ENCODE measurements around the gene ABCB8. TPM values are rescaled to one million over a fixed set of nuclear protein-coding genes. Genes with fewer than 3 reads are reported as not detected.

ABCB8 gene
- total and polyA plus RNA-seq, 2 donors (not counting 3 experiments of a cell fraction or from before 2014, with no cell fraction given) = 38.0 to 46.3 TPM

DNA sequence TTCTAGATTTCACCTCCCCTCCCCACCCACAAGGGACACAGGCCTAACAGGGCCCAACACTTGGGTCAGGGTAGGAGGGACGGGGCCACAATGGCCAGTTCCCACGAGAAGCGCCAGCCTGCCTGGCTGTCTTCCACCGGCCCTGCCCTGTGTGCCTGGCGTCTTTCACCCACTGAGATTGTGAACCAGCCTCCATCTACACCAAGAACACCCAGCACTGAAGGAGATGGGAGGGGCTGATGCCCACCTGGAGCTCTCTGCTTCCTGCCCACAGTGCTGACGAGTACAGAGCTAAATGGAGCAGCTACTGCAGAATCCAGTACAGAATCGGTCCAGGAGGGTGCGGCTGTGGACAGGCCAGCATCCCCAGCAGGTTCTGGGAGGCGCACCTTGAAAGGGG, 17.7 kb downstream of the ABCB8 start:
- Histone ChIP-seq H4K20me1 (replicated peaks; ENCODE audit: control insufficient read depth, extremely low read depth, insufficient read depth, low read length) (no peaks in the 10 kb centered on the region), H3K36me3 (ENCODE audit: control insufficient read depth in 2 of 2, extremely low read depth in 1 of 2, insufficient read depth in 2 of 2, low read length in 2 of 2) (no peaks in the 10 kb centered on the region), H3K27me3 (ENCODE audit: control insufficient read depth in 2 of 2, insufficient read depth in 2 of 2, low read length in 2 of 2) (peaks cover 0 to 4% of the 10 kb centered on the region in 2 experiments), H3K9me3 (replicated peaks; ENCODE audit: control insufficient read depth, insufficient read depth, low read length) (no peaks in the 10 kb centered on the region), H2AFZ (ENCODE audit: low read depth, low read length) (no peak overlapping the region), H3K4me2 (ENCODE audit: insufficient read depth, low read length) (no peak overlapping the region), H3K79me2 (ENCODE audit: control insufficient read depth, insufficient read depth, low read length) (no peaks in the 10 kb centered on the region), H3K4me1 (ENCODE audit: control insufficient read depth, extremely low read depth, insufficient read depth, low read length) (no peaks in the 10 kb centered on the region), H3K9me1 (replicated peaks; ENCODE audit: control insufficient read depth, extremely low read depth, insufficient read depth, low read length) (no peaks in the 10 kb centered on the region), H3K4me3 (replicated peaks in 1 of 3; ENCODE audit: insufficient read depth in 1 of 3, low read depth in 1 of 3, low read length in 3 of 3) (no peak overlapping the region), H3K9ac (replicated peaks; ENCODE audit: extremely low read depth, insufficient read depth, low read length) (no peak overlapping the region), H3K27ac (ENCODE audit: insufficient read depth, low read depth, low read length) (no peak overlapping the region)
- intact Hi-C loops (cut with micrococcal nuclease) = no loop called here
- POLR2A ChIA-PET = no interaction called here
- dilution Hi-C loops (cut with MboI; ENCODE audit: extremely low pct_ligation_motif_present, low sequenced_read_pairs) = no loop called here
- CTCF ChIA-PET = interaction anchor here (1.0 to 1.6 kb wide), 2 partner anchors 18 to 27 kb away, joined by 5 read pairs; partner anchors contain the start of gene ABCB8
- TF ChIP-seq MYC (IDR thresholded peaks at IDR 0.05; ENCODE audit: low read depth, low read length) = no peak
- TF ChIP-seq, protein P1, sequence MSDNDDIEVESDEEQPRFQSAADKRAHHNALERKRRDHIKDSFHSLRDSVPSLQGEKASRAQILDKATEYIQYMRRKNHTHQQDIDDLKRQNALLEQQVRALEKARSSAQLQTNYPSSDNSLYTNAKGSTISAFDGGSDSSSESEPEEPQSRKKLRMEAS (IDR thresholded peaks at IDR 0.05; ENCODE audit: insufficient read depth, insufficient read length) = no peak
- no peak for DNase-seq (ENCODE audit: low read depth, low spot score)
- FAIRE-seq = no peak
- BruUV-seq (replicated peaks) = no TSS peak

DNA sequence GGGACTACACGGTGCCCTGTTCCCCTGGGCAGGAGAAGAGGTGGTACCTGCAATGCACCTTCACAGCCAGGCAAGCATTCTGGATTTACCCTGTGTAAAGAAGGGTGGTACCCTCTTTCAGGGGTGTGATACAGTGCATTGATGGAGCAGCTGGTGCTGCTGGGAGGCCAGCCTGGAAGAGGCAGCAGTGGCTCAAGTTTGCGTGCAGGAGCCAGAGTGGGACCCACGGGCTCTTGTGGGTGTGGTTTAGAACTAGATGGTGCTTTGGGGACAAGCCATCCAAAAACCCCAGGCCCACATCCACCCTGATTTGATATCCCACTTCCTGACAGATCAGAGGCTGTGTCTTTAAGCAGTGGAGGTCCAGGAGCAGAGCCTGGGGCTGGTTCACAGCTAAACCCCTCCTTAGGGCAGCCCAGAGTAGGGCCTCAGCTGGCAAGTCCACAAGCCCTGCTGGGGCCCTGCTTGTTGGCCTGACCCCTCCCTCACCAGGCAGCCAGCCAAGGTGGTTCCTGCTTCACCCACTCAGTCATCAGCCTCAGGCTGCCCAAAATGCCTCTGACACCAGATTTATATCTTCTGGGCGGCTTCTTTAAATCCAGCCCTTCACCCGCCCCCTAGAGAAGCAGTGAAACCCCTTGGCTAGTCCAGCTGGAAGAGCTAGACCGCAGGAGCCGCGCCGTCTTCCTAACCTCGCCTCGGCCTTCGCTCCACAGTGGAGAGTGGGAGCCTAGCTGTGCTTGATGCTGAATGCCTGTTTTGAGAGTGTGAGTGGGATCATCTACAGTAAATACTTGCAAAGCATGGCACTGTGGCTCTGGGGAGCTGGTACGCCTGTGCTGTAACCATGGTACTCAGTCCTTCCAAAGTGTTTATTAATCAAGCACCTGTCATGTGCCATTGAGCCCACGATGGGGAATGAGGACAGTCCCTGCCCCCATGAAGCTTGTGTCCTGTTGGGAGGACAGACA, 18.6 kb downstream of the ABCB8 start:
- H2AFZ ChIP-seq (ENCODE audit: low read depth, low read length) = no peak overlapping the region
- TF ChIP-seq FOS (IDR thresholded peaks at IDR 0.05; ENCODE audit: borderline replicate concordance, insufficient read depth, low read length) = no peak
- no peak for TF ChIP-seq EZH2 (IDR thresholded peaks at IDR 0.05; ENCODE audit: borderline replicate concordance, low read depth, low read length, severe bottlenecking)
- no peak for TF ChIP-seq POLR2AphosphoS5 (IDR thresholded peaks at IDR 0.05; ENCODE audit: insufficient read depth, low read depth, low read length)
- TF ChIP-seq, protein P2, sequence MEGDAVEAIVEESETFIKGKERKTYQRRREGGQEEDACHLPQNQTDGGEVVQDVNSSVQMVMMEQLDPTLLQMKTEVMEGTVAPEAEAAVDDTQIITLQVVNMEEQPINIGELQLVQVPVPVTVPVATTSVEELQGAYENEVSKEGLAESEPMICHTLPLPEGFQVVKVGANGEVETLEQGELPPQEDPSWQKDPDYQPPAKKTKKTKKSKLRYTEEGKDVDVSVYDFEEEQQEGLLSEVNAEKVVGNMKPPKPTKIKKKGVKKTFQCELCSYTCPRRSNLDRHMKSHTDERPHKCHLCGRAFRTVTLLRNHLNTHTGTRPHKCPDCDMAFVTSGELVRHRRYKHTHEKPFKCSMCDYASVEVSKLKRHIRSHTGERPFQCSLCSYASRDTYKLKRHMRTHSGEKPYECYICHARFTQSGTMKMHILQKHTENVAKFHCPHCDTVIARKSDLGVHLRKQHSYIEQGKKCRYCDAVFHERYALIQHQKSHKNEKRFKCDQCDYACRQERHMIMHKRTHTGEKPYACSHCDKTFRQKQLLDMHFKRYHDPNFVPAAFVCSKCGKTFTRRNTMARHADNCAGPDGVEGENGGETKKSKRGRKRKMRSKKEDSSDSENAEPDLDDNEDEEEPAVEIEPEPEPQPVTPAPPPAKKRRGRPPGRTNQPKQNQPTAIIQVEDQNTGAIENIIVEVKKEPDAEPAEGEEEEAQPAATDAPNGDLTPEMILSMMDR (IDR thresholded peaks at IDR 0.05; ENCODE audit: extremely low read depth in 1 of 2, insufficient read depth in 1 of 2, low read depth in 1 of 2, low read length in 2 of 2) = no peak
- TF ChIP-seq JUN (IDR thresholded peaks at IDR 0.05; ENCODE audit: borderline replicate concordance, insufficient read depth, insufficient read length, low read depth) = no peak
- no peak for TF ChIP-seq GATA2 (IDR thresholded peaks at IDR 0.05; ENCODE audit: insufficient read depth, insufficient read length, low read depth, low read length)
- no peak for TF ChIP-seq POLR2A (IDR thresholded peaks at IDR 0.05; ENCODE audit: low read depth, low read length)
- TF ChIP-seq MYC (IDR thresholded peaks at IDR 0.05; ENCODE audit: low read depth, low read length) = no peak
- intact Hi-C loops (cut with micrococcal nuclease) = no loop called here
- dilution Hi-C loops (cut with MboI; ENCODE audit: extremely low pct_ligation_motif_present, low sequenced_read_pairs) = no loop called here
- FAIRE-seq (no peak), DNase-seq (ENCODE audit: low read depth, low spot score) (no peak)
- H3K27ac ChIP-seq (ENCODE audit: insufficient read depth, low read depth, low read length) = no peak overlapping the region
- no peaks in the 10 kb centered on the region for H3K9me3 ChIP-seq (replicated peaks; ENCODE audit: control insufficient read depth, insufficient read depth, low read length)
- H3K9ac ChIP-seq (replicated peaks; ENCODE audit: extremely low read depth, insufficient read depth, low read length) = no peak overlapping the region
- H3K4me3 ChIP-seq (replicated peaks in 1 of 3; ENCODE audit: insufficient read depth in 1 of 3, low read depth in 1 of 3, low read length in 3 of 3) = no peak overlapping the region
- ChIA-PET POLR2A (no interaction called here), CTCF (interaction anchor here (1.0 to 1.6 kb wide), 2 partner anchors 12 to 19 kb away, joined by 4 to 5 read pairs; partner anchors contain the start of genes ABCB8 and SLC4A2)
- BruUV-seq (replicated peaks) = no TSS peak
- H3K36me3 ChIP-seq (ENCODE audit: control insufficient read depth in 2 of 2, extremely low read depth in 1 of 2, insufficient read depth in 2 of 2, low read length in 2 of 2) = no peaks in the 10 kb centered on the region
- no peaks in the 10 kb centered on the region for H4K20me1 ChIP-seq (replicated peaks; ENCODE audit: control insufficient read depth, extremely low read depth, insufficient read depth, low read length)
- no peaks in the 10 kb centered on the region for H3K79me2 ChIP-seq (ENCODE audit: control insufficient read depth, insufficient read depth, low read length)
- H3K9me1 ChIP-seq (replicated peaks; ENCODE audit: control insufficient read depth, extremely low read depth, insufficient read depth, low read length) = no peaks in the 10 kb centered on the region
- H3K4me2 ChIP-seq (ENCODE audit: insufficient read depth, low read length) = no peak overlapping the region
- H3K27me3 ChIP-seq (ENCODE audit: control insufficient read depth in 2 of 2, insufficient read depth in 2 of 2, low read length in 2 of 2) = peaks cover 0 to 4% of the 10 kb centered on the region in 2 experiments
- H3K4me1 ChIP-seq (ENCODE audit: control insufficient read depth, extremely low read depth, insufficient read depth, low read length) = no peaks in the 10 kb centered on the region

Data from endothelial cell of umbilical vein (primary cell).